Measurements from ENCODE around the gene DHX16. TPM values are rescaled to one million over a fixed set of nuclear protein-coding genes. Genes with fewer than 3 reads are reported as not detected.

DHX16 gene
- total and polyA plus RNA-seq, 9 of the 15 experiments (the other 6 are each of a cell fraction or from before 2014, with no cell fraction given) = 14.6 to 66.1 (median 47.5) TPM

- TF ChIP-seq MAX (CRISPR knock-in tag; IDR thresholded peaks at IDR 0.05) (peak; percentile 81), ERF (CRISPR knock-in tag; IDR thresholded peaks at IDR 0.05) (peak; percentile 60; the same call in 1 of the 2 replicates), HNRNPLL (IDR thresholded peaks at IDR 0.05; ENCODE audit: low read depth, low read length, poor library complexity, severe bottlenecking) (peak; percentile 75), E4F1 (CRISPR knock-in tag; IDR thresholded peaks at IDR 0.05; ENCODE audit: borderline replicate concordance) (no peak), ASH1L (IDR thresholded peaks at IDR 0.05; ENCODE audit: borderline replicate concordance, low read depth, partially characterized antibody) (peak; percentile 87), MBD2 (IDR thresholded peaks at IDR 0.05; ENCODE audit: borderline replicate concordance, low read depth) (peak; percentile 95), EGR1 (conservative IDR thresholded peaks at IDR 0.05) (peak; percentile 94), MEF2D (tag; conservative IDR thresholded peaks at IDR 0.05; ENCODE audit: low read depth) (peak; percentile 44; the same call in 1 of the 2 replicates), ZNF511 (CRISPR knock-in tag; IDR thresholded peaks at IDR 0.05) (peak; percentile 89; the same call in 1 of the 2 replicates), CC2D1A (IDR thresholded peaks at IDR 0.05) (peak; percentile 95), ZBTB1 (CRISPR knock-in tag; IDR thresholded peaks at IDR 0.05; ENCODE audit: borderline replicate concordance, low read depth) (no peak), MTA3 (IDR thresholded peaks at IDR 0.05; ENCODE audit: borderline replicate concordance) (peak; percentile 95), FOXA3 (CRISPR knock-in tag; conservative IDR thresholded peaks at IDR 0.05 in 1 of 2, IDR thresholded peaks at IDR 0.05 in 1 of 2) (0 out of 4 replicates have a peak, but pooled peaks of 1 of the 2 experiments have one; percentile 30), ZNF592 (IDR thresholded peaks at IDR 0.05) (no peak; the same call in none of the 2 replicates), ZNF277 (CRISPR knock-in tag; IDR thresholded peaks at IDR 0.05; ENCODE audit: borderline replicate concordance) (no peak), DNMT1 (IDR thresholded peaks at IDR 0.05) (no peak), ZBTB7A (IDR thresholded peaks at IDR 0.05; ENCODE audit: borderline replicate concordance, control insufficient read depth, low read depth, low read length) (peak; percentile 84)
Measured at GRCh38 chr6:30717129-30717844, 44.5 kb upstream of the DHX16 start, which contains the start of gene MDC1 (continued).

Data from K562 (cell line).